SK-N-SH (cell line): ENCODE data around the gene STIM1. TPM values are rescaled to one million over a fixed set of nuclear protein-coding genes. Genes with fewer than 3 reads are reported as not detected.

Source experiments
- CTCF ChIA-PET: fragments of 300-600, 350-600 bp; formaldehyde crosslinking; extraction: SDS; loops from one replicate; lab custom pipeline; 2021; lab: Yijun Ruan, JAX
- POLR2A ChIA-PET: fragments of 350-600 bp; sonication (Branson Sonifier 250); formaldehyde crosslinking; extraction: SDS; loops from one replicate; lab custom pipeline; 2020; ENCODE audit warnings: antibody characterized with exemption, inconsistent platforms; lab: Yijun Ruan, JAX
- DNase-seq: peaks from one replicate; pipeline ENCODE4 v3.0.0; 2012
- H2AFZ ChIP-seq: fragments of 200-600 bp; sonication (generic); 2 replicates; pipeline ENCODE4 v1.8.1; 2016; ENCODE audit warnings: antibody characterized with exemption, mild to moderate bottlenecking, low read depth
- H3F3A ChIP-seq: fragments of 200-600 bp; sonication (generic); replicated peaks from 2 replicates; pipeline ENCODE3; 2016; ENCODE audit warnings: antibody characterized with exemption, mild to moderate bottlenecking; ENCODE audit not compliant: insufficient read depth
- H3K27ac ChIP-seq, 2 experiments: fragments of 200-500 bp in 1 of 2; fragments of 200-600 bp in 1 of 2; sonication (Bioruptor generic) in 1 of 2; sonication (generic), shearing (Covaris generic) in 1 of 2; 2 replicates each; pipeline versions ENCODE4 v1.5.1 to v1.6.1; 2014 to 2016; ENCODE audit warnings: low read depth in 2 of 2, inconsistent platforms in 1 of 2, low read length in 1 of 2, mild to moderate bottlenecking in 1 of 2, mixed read lengths in 1 of 2
- H3K27me3 ChIP-seq: fragments of 200-600 bp; sonication (generic), shearing (Covaris generic); 2 replicates; pipeline ENCODE4 v1.6.1; 2016; ENCODE audit warnings: mixed run types; ENCODE audit not compliant: insufficient read depth
- H3K36me3 ChIP-seq, 2 experiments: fragments of 200-500 bp in 1 of 2; fragments of 200-600 bp in 1 of 2; sonication (Bioruptor generic) in 1 of 2; sonication (generic) in 1 of 2; replicated peaks in 1 of 2; 2 replicates each; pipeline versions ENCODE3 to v1.5.1; 2014 to 2016; ENCODE audit warnings: low read length in 1 of 2, mild to moderate bottlenecking in 1 of 2; ENCODE audit not compliant: insufficient read depth in 2 of 2, control insufficient read depth in 1 of 2
- H3K4me1 ChIP-seq, 2 experiments: fragments of 200-500 bp in 1 of 2; fragments of 200-600 bp in 1 of 2; sonication (Bioruptor generic) in 1 of 2; sonication (generic), shearing (Covaris generic) in 1 of 2; 2 replicates each; pipeline versions ENCODE4 v1.5.1 to v1.6.1; 2014 to 2016; ENCODE audit warnings: low read depth in 1 of 2, low read length in 1 of 2, mixed run types in 1 of 2; ENCODE audit not compliant: insufficient read depth in 2 of 2, control insufficient read depth in 1 of 2
- H3K4me2 ChIP-seq: fragments of 200-600 bp; sonication (generic), shearing (Covaris generic); 2 replicates; pipeline ENCODE4 v1.6.1; 2017; ENCODE audit warnings: mixed run types
- H3K4me3 ChIP-seq, 2 experiments: fragments of 200-500 bp in 1 of 2; fragments of 200-600 bp in 1 of 2; sonication (Bioruptor generic) in 1 of 2; sonication (generic), shearing (Covaris generic) in 1 of 2; 2 replicates each; pipeline versions ENCODE4 v1.5.1 to v1.8.1; 2014 to 2016; ENCODE audit warnings: low read depth in 2 of 2, inconsistent platforms in 1 of 2, low read length in 1 of 2, mild to moderate bottlenecking in 1 of 2, mixed read lengths in 1 of 2, moderate library complexity in 1 of 2
- H3K79me2 ChIP-seq: fragments of 200-600 bp; sonication (generic); 2 replicates; pipeline ENCODE4 v1.8.1; 2017; ENCODE audit warnings: mild to moderate bottlenecking; ENCODE audit not compliant: insufficient read depth
- H3K9ac ChIP-seq: fragments of 200-600 bp; sonication (generic); 2 replicates; pipeline ENCODE4 v1.6.1; 2017; ENCODE audit warnings: mixed run types
- H3K9me2 ChIP-seq: fragments of 200-600 bp; sonication (generic); 2 replicates; pipeline ENCODE4 v1.6.1; 2017; ENCODE audit warnings: mixed run types
- H3K9me3 ChIP-seq: fragments of 200-600 bp; sonication (generic); 2 replicates; pipeline ENCODE4 v1.6.1; 2017; ENCODE audit warnings: mixed run types, mild to moderate bottlenecking, moderate library complexity
- H4K20me1 ChIP-seq: fragments of 200-600 bp; sonication (generic); 2 replicates; pipeline ENCODE4 v1.6.1; 2017; ENCODE audit warnings: mild to moderate bottlenecking, mixed run types; ENCODE audit not compliant: insufficient read depth
- CHD2 ChIP-seq: fragments of 150-350 bp; IDR thresholded peaks from 2 replicates; pipeline ENCODE4 v1.6.1; 2018; ENCODE audit warnings: low read length; ENCODE audit not compliant: partially characterized antibody
- ELF1 ChIP-seq: IDR thresholded peaks from 2 replicates; pipeline ENCODE4 v1.4.0; 2012
- EP300 ChIP-seq, 2 experiments: IDR thresholded peaks; 2 replicates each; pipeline versions ENCODE4 v1.4.0 to v1.6.1; 2012; ENCODE audit warnings: borderline replicate concordance in 1 of 2, low read depth in 1 of 2, low read length in 1 of 2
- EZH2phosphoT487 ChIP-seq: fragments of 200-600 bp; sonication (generic); IDR thresholded peaks from 2 replicates; pipeline ENCODE4 v1.6.1; 2017; ENCODE audit warnings: low read depth, mixed run types, mild to moderate bottlenecking, antibody characterized with exemption, moderate library complexity, borderline replicate concordance
- FOSL2 ChIP-seq: IDR thresholded peaks from 2 replicates; pipeline ENCODE4 v1.4.0; 2012; ENCODE audit warnings: low read depth, mild to moderate bottlenecking, moderate library complexity, borderline replicate concordance
- FOXJ3 ChIP-seq: sonication (generic); formaldehyde crosslinking; IDR thresholded peaks from 2 replicates; pipeline ENCODE4 v1.5.1; 2020; ENCODE audit warnings: mild to moderate bottlenecking, missing genetic modification reagents
- FOXM1 ChIP-seq: IDR thresholded peaks from 2 replicates; pipeline ENCODE4 v1.4.0; 2012; ENCODE audit warnings: low read depth, mild to moderate bottlenecking
- GATA2 ChIP-seq: sonication (generic); formaldehyde crosslinking; IDR thresholded peaks from 2 replicates; pipeline ENCODE4 v1.5.0; 2020; ENCODE audit warnings: mild to moderate bottlenecking, missing genetic modification reagents
- JUND ChIP-seq: IDR thresholded peaks from 2 replicates; pipeline ENCODE4 v1.4.0; 2012
- MXI1 ChIP-seq: IDR thresholded peaks from 2 replicates; pipeline ENCODE4 v1.6.1; 2012; ENCODE audit warnings: mild to moderate bottlenecking, low read depth, low read length, improper control_type of control experiment
- NRF1 ChIP-seq: IDR thresholded peaks from 2 replicates; pipeline ENCODE4 v1.6.1; 2012; ENCODE audit warnings: low read depth, mild to moderate bottlenecking, low read length
- PBX3 ChIP-seq: IDR thresholded peaks from 2 replicates; pipeline ENCODE4; 2012
- REST ChIP-seq: IDR thresholded peaks from 2 replicates; pipeline ENCODE4 v1.6.1; 2012; ENCODE audit warnings: mild to moderate bottlenecking, low read depth, low read length, moderate library complexity
- RXRA ChIP-seq: IDR thresholded peaks from 2 replicates; pipeline ENCODE4 v1.4.0; 2012; ENCODE audit warnings: low read depth, mild to moderate bottlenecking, borderline replicate concordance
- SIN3A ChIP-seq: IDR thresholded peaks from 2 replicates; pipeline ENCODE4 v1.6.1; 2012; ENCODE audit warnings: low read depth, mild to moderate bottlenecking, low read length, moderate library complexity, borderline replicate concordance
- TAF1 ChIP-seq: IDR thresholded peaks from 2 replicates; pipeline ENCODE4 v1.6.1; 2012; ENCODE audit warnings: low read depth, mild to moderate bottlenecking, low read length, moderate library complexity, borderline replicate concordance
- TEAD4 ChIP-seq: IDR thresholded peaks from 2 replicates; pipeline ENCODE4 v1.4.0; 2012; ENCODE audit warnings: mild to moderate bottlenecking, borderline replicate concordance; ENCODE audit not compliant: insufficient read depth
- USF1 ChIP-seq: IDR thresholded peaks from 2 replicates; pipeline ENCODE4 v1.4.0; 2012; ENCODE audit warnings: low read depth, borderline replicate concordance
- YY1 ChIP-seq: IDR thresholded peaks from 2 replicates; pipeline ENCODE4 v1.4.0; 2012; ENCODE audit warnings: low read depth, mild to moderate bottlenecking
- WGBS: methylation state at CpG from one replicate; pipeline ENCODE4 v1.1.6; 2017; ENCODE audit warnings: low lambda C conversion rate; 5-methylcytosine and 5-hydroxymethylcytosine counted together
- polyA plus RNA-seq, 3 experiments: library from polyadenylated mRNA; depleted of rRNA; stranded (reverse); fragments of >200 nt; gene quantifications; 2 replicates each; pipeline ENCODE4 v1.2.3, GENCODE V29; 2012

STIM1 gene
- polyA plus RNA-seq, 1 of the 3 experiments (the other 2 are of a cell fraction) = 29.5 TPM

GRCh38 chr11:3833449-3833848, 22.0 kb upstream of the STIM1 start:
- no peak for DNase-seq
- H3K9me3 ChIP-seq = no peaks in the 10 kb centered on the region
- peaks cover 91% of the 10 kb centered on the region for H4K20me1 ChIP-seq
- peaks cover 7% of the 10 kb centered on the region for H3F3A ChIP-seq
- ChIA-PET POLR2A (no interaction called here), CTCF (interaction anchor here (0.9 to 4.3 kb wide), 2 partner anchors 21 to 239 kb away, joined by 4 to 17 read pairs; no protein-coding TSS in a partner anchor)
- peaks cover 97% of the 10 kb centered on the region for H3K79me2 ChIP-seq
- no peak overlapping the region for H3K27ac ChIP-seq
- H3K9ac ChIP-seq = no peak overlapping the region
- H3K36me3 ChIP-seq = peaks cover 7 to 10% of the 10 kb centered on the region in 2 experiments
- 83% methylated on average over 2 of the region's 2 CpGs for WGBS
- no peaks in the 10 kb centered on the region for H3K27me3 ChIP-seq
- no peak overlapping the region for H3K4me2 ChIP-seq
- no peaks in the 10 kb centered on the region for H3K9me2 ChIP-seq
- no peak overlapping the region for H2AFZ ChIP-seq
- H3K4me3 ChIP-seq = no peak overlapping the region
- no peak for TF ChIP-seq CHD2
- no peak for TF ChIP-seq TEAD4
- no peak for TF ChIP-seq TAF1
- no peak for TF ChIP-seq ELF1
- TF ChIP-seq SIN3A = no peak
- no peak for TF ChIP-seq EZH2phosphoT487
- TF ChIP-seq MXI1 = no peak
- no peak for TF ChIP-seq FOXM1
- no peak for TF ChIP-seq USF1
- TF ChIP-seq REST = no peak
- no peak for TF ChIP-seq JUND
- no peak for TF ChIP-seq EP300 (IDR thresholded peaks at IDR 0.05; ENCODE audit: borderline replicate concordance in 1 of 2, low read depth in 1 of 2, low read length in 1 of 2)
- no peak for TF ChIP-seq FOXJ3
- TF ChIP-seq GATA2 (CRISPR knock-in tag) = no peak
- peaks cover 0 to 7% of the 10 kb centered on the region in 2 experiments; a peak in 1 of 4 replicates for H3K4me1 ChIP-seq

GRCh38 chr11:3834349-3834663, 21.2 kb upstream of the STIM1 start:
- Histone ChIP-seq H3K9me3 (no peaks in the 10 kb centered on the region), H3K36me3 (peaks cover 7 to 10% of the 10 kb centered on the region in 2 experiments), H3K27ac (no peak overlapping the region), H3K4me1 (peaks cover 0 to 13% of the 10 kb centered on the region in 2 experiments; a peak in 1 of 4 replicates), H3K79me2 (peaks cover 99% of the 10 kb centered on the region), H3K4me2 (no peak overlapping the region), H4K20me1 (peaks cover 95% of the 10 kb centered on the region), H3F3A (peaks cover 6% of the 10 kb centered on the region), H2AFZ (no peak overlapping the region), H3K9me2 (no peaks in the 10 kb centered on the region), H3K27me3 (no peaks in the 10 kb centered on the region), H3K9ac (no peak overlapping the region), H3K4me3 (no peak overlapping the region)
- DNase-seq = no peak
- ChIA-PET POLR2A (no interaction called here), CTCF (interaction anchor here (4.3 kb wide), 1 partner anchor 239 kb away, joined by 17 read pairs; no protein-coding TSS in a partner anchor)
- 94% methylated on average over 4 of the region's 4 CpGs for WGBS
- TF ChIP-seq SIN3A (no peak), GATA2 (CRISPR knock-in tag) (no peak), PBX3 (no peak), RXRA (no peak), CHD2 (no peak), NRF1 (no peak), YY1 (no peak), FOSL2 (no peak)
